SU-DHL-6 (cell line): Measurements from ENCODE around the gene ENPP4.

Experiments
- H2AFZ ChIP-seq: fragments of 200-600 bp; sonication (generic); 2 replicates; pipeline ENCODE4 v1.6.1; 2014; ENCODE audit warnings: low read depth, mild to moderate bottlenecking, moderate library complexity, mixed read lengths, antibody characterized with exemption, low read length; ENCODE audit not compliant: severe bottlenecking
- H3F3A ChIP-seq: fragments of 200-600 bp; shearing (Covaris generic); 2 replicates; pipeline ENCODE4 v1.6.0; 2016; ENCODE audit warnings: antibody characterized with exemption, mild to moderate bottlenecking; ENCODE audit not compliant: insufficient read depth
- H3K27ac ChIP-seq: fragments of 200-600 bp; sonication (generic); 2 replicates; pipeline ENCODE4 v1.5.1; 2016; ENCODE audit warnings: low read depth, mild to moderate bottlenecking, low read length, moderate library complexity, mixed read lengths
- H3K27me3 ChIP-seq: fragments of 200-600 bp; sonication (generic), shearing (Covaris generic); 2 replicates; pipeline ENCODE4 v1.6.0; 2014; ENCODE audit warnings: mild to moderate bottlenecking, low read length
- H3K36me3 ChIP-seq: fragments of 200-600 bp; sonication (generic); 2 replicates; pipeline ENCODE4 v1.6.1; 2014; ENCODE audit warnings: mild to moderate bottlenecking, low read length, mixed read lengths
- H3K4me2 ChIP-seq: fragments of 300-600, 200-600 bp; shearing (Covaris generic), sonication (generic); 2 replicates; pipeline ENCODE4 v1.6.0; 2014; ENCODE audit warnings: low read length, low read depth, mild to moderate bottlenecking; ENCODE audit not compliant: poor library complexity, severe bottlenecking
- H3K4me3 ChIP-seq: fragments of 200-600 bp; sonication (generic); 2 replicates; pipeline ENCODE4 v1.5.1; 2014; ENCODE audit warnings: antibody characterized with exemption, low read length, mild to moderate bottlenecking, mixed read lengths; ENCODE audit not compliant: insufficient read depth, poor library complexity, severe bottlenecking
- H3K79me2 ChIP-seq: fragments of 200-600 bp; sonication (generic); 2 replicates; pipeline ENCODE4 v1.6.1; 2014; ENCODE audit warnings: mild to moderate bottlenecking, low read length, moderate library complexity; ENCODE audit not compliant: insufficient read depth
- H3K9ac ChIP-seq: fragments of 200-600 bp; sonication (generic); 2 replicates; pipeline ENCODE4 v1.7.0; 2014; ENCODE audit warnings: mild to moderate bottlenecking, low read length
- H3K9me2 ChIP-seq: fragments of 200-600 bp; sonication (generic); replicated peaks from 2 replicates; pipeline ENCODE4 v1.6.1; 2014; ENCODE audit warnings: low read length; ENCODE audit not compliant: insufficient read depth
- H3K9me3 ChIP-seq: fragments of 200-600 bp; sonication (generic); 2 replicates; pipeline ENCODE4 v1.6.1; 2014; ENCODE audit warnings: low read length, mixed read lengths; ENCODE audit not compliant: insufficient read depth
- H4K20me1 ChIP-seq: fragments of 200-600 bp; sonication (generic); 2 replicates; pipeline ENCODE4 v1.6.1; 2014; ENCODE audit warnings: low read depth, mild to moderate bottlenecking, antibody characterized with exemption, low read length, moderate library complexity, mixed read lengths
- EZH2phosphoT487 ChIP-seq: fragments of 200-600 bp; sonication (generic), shearing (Covaris generic); conservative IDR thresholded peaks from 2 replicates; pipeline ENCODE4 v1.6.1; 2018; ENCODE audit warnings: mild to moderate bottlenecking, antibody characterized with exemption, low read length, moderate library complexity, mixed read lengths
- TF ChIP-seq, protein P1 (sequence below): fragments of 200-600 bp; sonication (generic); IDR thresholded peaks from one replicate; pipeline ENCODE4 v1.5.1; 2017; ENCODE audit warnings: antibody characterized with exemption, mild to moderate bottlenecking, low read length, moderate library complexity; ENCODE audit not compliant: insufficient read depth, poor library complexity, severe bottlenecking

The ENPP4 gene

DNA sequence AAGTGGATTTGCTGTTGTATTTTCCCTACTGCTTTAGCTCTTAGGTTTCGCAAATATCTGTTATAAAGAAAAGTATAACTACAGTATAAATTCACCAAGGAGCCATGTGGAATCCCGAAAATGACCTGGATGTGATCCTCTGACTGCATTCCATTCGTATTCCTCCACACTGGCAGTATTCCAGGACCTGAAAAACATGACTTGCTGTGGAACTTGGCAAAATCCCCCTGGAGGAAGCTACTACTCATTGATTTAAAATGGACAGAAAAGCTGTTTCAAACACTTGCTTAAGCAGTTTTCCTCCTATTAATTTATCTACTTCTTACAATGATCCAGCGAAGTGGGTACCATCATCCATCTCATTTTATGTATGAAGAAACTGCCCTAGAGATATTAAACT is 54.3 kb downstream of the ENPP4 start:
- H4K20me1 ChIP-seq = no peaks in the 10 kb centered on the region
- H3K27me3 ChIP-seq = no peaks in the 10 kb centered on the region
- TF ChIP-seq, protein P1, sequence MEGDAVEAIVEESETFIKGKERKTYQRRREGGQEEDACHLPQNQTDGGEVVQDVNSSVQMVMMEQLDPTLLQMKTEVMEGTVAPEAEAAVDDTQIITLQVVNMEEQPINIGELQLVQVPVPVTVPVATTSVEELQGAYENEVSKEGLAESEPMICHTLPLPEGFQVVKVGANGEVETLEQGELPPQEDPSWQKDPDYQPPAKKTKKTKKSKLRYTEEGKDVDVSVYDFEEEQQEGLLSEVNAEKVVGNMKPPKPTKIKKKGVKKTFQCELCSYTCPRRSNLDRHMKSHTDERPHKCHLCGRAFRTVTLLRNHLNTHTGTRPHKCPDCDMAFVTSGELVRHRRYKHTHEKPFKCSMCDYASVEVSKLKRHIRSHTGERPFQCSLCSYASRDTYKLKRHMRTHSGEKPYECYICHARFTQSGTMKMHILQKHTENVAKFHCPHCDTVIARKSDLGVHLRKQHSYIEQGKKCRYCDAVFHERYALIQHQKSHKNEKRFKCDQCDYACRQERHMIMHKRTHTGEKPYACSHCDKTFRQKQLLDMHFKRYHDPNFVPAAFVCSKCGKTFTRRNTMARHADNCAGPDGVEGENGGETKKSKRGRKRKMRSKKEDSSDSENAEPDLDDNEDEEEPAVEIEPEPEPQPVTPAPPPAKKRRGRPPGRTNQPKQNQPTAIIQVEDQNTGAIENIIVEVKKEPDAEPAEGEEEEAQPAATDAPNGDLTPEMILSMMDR = no peak
- TF ChIP-seq EZH2phosphoT487 = no peak

GRCh38 chr6:46186583-46186982 is 56.8 kb downstream of the ENPP4 start:
- H4K20me1 ChIP-seq = no peaks in the 10 kb centered on the region
- H3K36me3 ChIP-seq = no peaks in the 10 kb centered on the region
- no peaks in the 10 kb centered on the region for H3F3A ChIP-seq
- no peaks in the 10 kb centered on the region for H3K79me2 ChIP-seq
- no peak overlapping the region for H3K4me2 ChIP-seq
- no peaks in the 10 kb centered on the region for H3K9me2 ChIP-seq
- H2AFZ ChIP-seq = no peak overlapping the region
- TF ChIP-seq, protein P1 = no peak
- no peak for TF ChIP-seq EZH2phosphoT487
- H3K4me3 ChIP-seq = no peak overlapping the region
- H3K9me3 ChIP-seq = no peaks in the 10 kb centered on the region
- H3K27ac ChIP-seq = no peak overlapping the region
- H3K27me3 ChIP-seq = no peaks in the 10 kb centered on the region
- no peak overlapping the region for H3K9ac ChIP-seq

More for the DNA sequence above, 54.3 kb downstream of the ENPP4 start:
- no peak overlapping the region for H3K4me3 ChIP-seq
- H3K36me3 ChIP-seq = no peaks in the 10 kb centered on the region
- H3K4me2 ChIP-seq = no peak overlapping the region
- no peaks in the 10 kb centered on the region for H3K9me3 ChIP-seq
- H3F3A ChIP-seq = no peaks in the 10 kb centered on the region
- H3K79me2 ChIP-seq = no peaks in the 10 kb centered on the region
- H3K27ac ChIP-seq = no peak overlapping the region
- H2AFZ ChIP-seq = no peak overlapping the region
- no peak overlapping the region for H3K9ac ChIP-seq
- H3K9me2 ChIP-seq = no peaks in the 10 kb centered on the region

- Histone ChIP-seq H3K27ac (no peak overlapping the region), H3F3A (no peaks in the 10 kb centered on the region), H2AFZ (no peak overlapping the region), H3K4me2 (no peak overlapping the region), H3K79me2 (no peaks in the 10 kb centered on the region), H3K4me3 (no peak overlapping the region), H4K20me1 (no peaks in the 10 kb centered on the region), H3K36me3 (no peaks in the 10 kb centered on the region), H3K9ac (no peak overlapping the region), H3K9me2 (no peaks in the 10 kb centered on the region), H3K27me3 (no peaks in the 10 kb centered on the region), H3K9me3 (no peaks in the 10 kb centered on the region)
- TF ChIP-seq, protein P1 = no peak
- no peak for TF ChIP-seq EZH2phosphoT487
Observed at GRCh38 chr6:46189726-46190125, 59.9 kb downstream of the ENPP4 start.

GRCh38 chr6:46190889-46191288 is 61.1 kb downstream of the ENPP4 start:
- no peak for TF ChIP-seq EZH2phosphoT487
- TF ChIP-seq, protein P1 = no peak
- Histone ChIP-seq H3K36me3 (no peaks in the 10 kb centered on the region), H3K9ac (no peak overlapping the region), H3K4me2 (no peak overlapping the region), H3K79me2 (no peaks in the 10 kb centered on the region), H3K4me3 (no peak overlapping the region), H3K27me3 (no peaks in the 10 kb centered on the region), H4K20me1 (no peaks in the 10 kb centered on the region), H3K9me3 (no peaks in the 10 kb centered on the region), H2AFZ (no peak overlapping the region), H3K27ac (no peak overlapping the region), H3K9me2 (no peaks in the 10 kb centered on the region), H3F3A (no peaks in the 10 kb centered on the region)
